Neural crest cell (in vitro differentiated cells): ENCODE measurements around the gene WDR47. TPM values are rescaled to one million over a fixed set of nuclear protein-coding genes. Genes with fewer than 3 reads are reported as not detected.

Experiments used
- DNase-seq: peaks from one replicate; pipeline ENCODE4 v3.0.0; 2021; ENCODE audit warnings: low read depth, mixed read lengths, low spot score
- H3K27ac Mint-ChIP-seq: one replicate; pipeline ENCODE4 v1.8.0; 2021; ENCODE audit warnings: mild to moderate bottlenecking, mixed read lengths; ENCODE audit not compliant: unreplicated experiment
- H3K27me3 Mint-ChIP-seq: 2 replicates; pipeline ENCODE4 v1.8.0; 2021; ENCODE audit warnings: low read depth, mild to moderate bottlenecking, mixed read lengths
- H3K36me3 Mint-ChIP-seq: 2 replicates; pipeline ENCODE4 v1.8.0; 2021; ENCODE audit warnings: low read depth, mild to moderate bottlenecking, mixed read lengths
- H3K4me1 Mint-ChIP-seq: 2 replicates; pipeline ENCODE4 v1.8.0; 2021; ENCODE audit warnings: mixed read lengths
- H3K4me3 Mint-ChIP-seq: one replicate; pipeline ENCODE4 v1.8.0; 2021; ENCODE audit warnings: mild to moderate bottlenecking, mixed read lengths
- H3K9me3 Mint-ChIP-seq: 2 replicates; pipeline ENCODE4 v1.8.0; 2021; ENCODE audit warnings: mixed read lengths
- long read RNA-seq: library from polyadenylated mRNA; unstranded; transcript quantifications from one replicate; pipeline ENCODE4 v2.0.0, GENCODE V29; 2020
- total RNA-seq: library from RNA; stranded (reverse); gene quantifications from 2 replicates; pipeline ENCODE4 v1.2.1, GENCODE V29; 2021
- TF ChIP-seq, protein P1 (sequence below): fragments of 200-600 bp; sonication (generic); conservative IDR thresholded peaks from 2 replicates; pipeline ENCODE4 v1.5.0; 2021; ENCODE audit warnings: antibody characterized with exemption, mild to moderate bottlenecking

WDR47 gene
- total RNA-seq: 18.0 and 19.0 TPM in 2 replicates
- long read RNA-seq, full-length matches to known transcripts: 9 of 27 reads
- long read RNA-seq, partial matches to known transcripts: 14 of 27 reads
- long read RNA-seq, other reads (novel, unspliced or antisense): 4 of 27 reads

DNA sequence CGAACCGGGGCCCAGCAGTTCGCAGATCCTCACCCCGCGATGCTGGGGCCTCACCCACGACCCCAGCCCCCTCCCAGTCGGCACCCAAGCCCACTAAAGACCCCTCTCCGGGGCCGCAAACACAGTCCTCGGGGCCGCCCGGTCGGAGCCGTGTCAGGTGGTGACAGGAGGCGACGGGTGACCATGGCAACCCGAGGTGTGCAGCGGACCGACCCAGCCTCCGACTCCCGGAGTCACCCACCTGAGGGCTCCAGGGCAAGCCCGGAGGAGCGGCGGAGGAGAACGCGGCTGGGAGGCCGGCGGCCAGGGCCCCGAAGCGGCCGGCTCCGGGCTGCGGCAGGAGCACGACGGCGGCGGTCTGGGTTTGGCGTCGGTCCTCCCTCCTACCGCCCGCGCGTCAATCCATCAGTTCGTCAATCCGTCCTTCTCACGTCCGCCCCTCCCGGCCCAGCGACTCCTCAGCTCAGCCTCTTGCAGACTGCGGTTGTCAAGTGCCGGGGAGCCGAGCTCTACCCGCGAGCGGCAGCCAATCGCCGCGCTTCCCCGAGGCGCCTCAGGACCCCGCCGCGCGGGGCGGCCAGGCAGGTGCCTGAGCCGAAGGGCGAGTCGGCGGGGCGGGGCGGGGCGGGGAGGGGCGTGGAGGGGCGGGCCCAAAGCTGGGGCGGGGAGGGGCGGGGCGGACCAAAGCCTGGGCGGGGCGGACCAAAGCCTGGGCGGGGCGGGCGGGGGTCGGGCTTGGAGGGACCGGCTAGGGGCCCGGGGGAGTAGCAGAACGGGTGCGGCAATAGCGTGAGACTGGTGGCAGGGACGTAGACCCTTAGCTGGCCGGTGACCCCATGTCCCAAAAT lies at the start of gene WDR47:
Gene WDR47 (minus strand): TSS at position 482 of the 848 bp plus-strand sequence. CDS start 18,590 bp downstream, outside the sequence.
- TF ChIP-seq, protein P1, sequence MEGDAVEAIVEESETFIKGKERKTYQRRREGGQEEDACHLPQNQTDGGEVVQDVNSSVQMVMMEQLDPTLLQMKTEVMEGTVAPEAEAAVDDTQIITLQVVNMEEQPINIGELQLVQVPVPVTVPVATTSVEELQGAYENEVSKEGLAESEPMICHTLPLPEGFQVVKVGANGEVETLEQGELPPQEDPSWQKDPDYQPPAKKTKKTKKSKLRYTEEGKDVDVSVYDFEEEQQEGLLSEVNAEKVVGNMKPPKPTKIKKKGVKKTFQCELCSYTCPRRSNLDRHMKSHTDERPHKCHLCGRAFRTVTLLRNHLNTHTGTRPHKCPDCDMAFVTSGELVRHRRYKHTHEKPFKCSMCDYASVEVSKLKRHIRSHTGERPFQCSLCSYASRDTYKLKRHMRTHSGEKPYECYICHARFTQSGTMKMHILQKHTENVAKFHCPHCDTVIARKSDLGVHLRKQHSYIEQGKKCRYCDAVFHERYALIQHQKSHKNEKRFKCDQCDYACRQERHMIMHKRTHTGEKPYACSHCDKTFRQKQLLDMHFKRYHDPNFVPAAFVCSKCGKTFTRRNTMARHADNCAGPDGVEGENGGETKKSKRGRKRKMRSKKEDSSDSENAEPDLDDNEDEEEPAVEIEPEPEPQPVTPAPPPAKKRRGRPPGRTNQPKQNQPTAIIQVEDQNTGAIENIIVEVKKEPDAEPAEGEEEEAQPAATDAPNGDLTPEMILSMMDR: no peak
- peak; percentile 90 for DNase-seq
- H3K4me1 Mint-ChIP-seq: peaks cover 16% of the 10 kb centered on the region
- no peaks in the 10 kb centered on the region for H3K9me3 Mint-ChIP-seq
- no peaks in the 10 kb centered on the region for H3K36me3 Mint-ChIP-seq
- peak within 1 kb of the TSS; percentile 96 for H3K4me3 Mint-ChIP-seq
- peak within 1 kb of the TSS; percentile 85 for H3K27ac Mint-ChIP-seq
- no peaks in the 10 kb centered on the region for H3K27me3 Mint-ChIP-seq

DNA sequence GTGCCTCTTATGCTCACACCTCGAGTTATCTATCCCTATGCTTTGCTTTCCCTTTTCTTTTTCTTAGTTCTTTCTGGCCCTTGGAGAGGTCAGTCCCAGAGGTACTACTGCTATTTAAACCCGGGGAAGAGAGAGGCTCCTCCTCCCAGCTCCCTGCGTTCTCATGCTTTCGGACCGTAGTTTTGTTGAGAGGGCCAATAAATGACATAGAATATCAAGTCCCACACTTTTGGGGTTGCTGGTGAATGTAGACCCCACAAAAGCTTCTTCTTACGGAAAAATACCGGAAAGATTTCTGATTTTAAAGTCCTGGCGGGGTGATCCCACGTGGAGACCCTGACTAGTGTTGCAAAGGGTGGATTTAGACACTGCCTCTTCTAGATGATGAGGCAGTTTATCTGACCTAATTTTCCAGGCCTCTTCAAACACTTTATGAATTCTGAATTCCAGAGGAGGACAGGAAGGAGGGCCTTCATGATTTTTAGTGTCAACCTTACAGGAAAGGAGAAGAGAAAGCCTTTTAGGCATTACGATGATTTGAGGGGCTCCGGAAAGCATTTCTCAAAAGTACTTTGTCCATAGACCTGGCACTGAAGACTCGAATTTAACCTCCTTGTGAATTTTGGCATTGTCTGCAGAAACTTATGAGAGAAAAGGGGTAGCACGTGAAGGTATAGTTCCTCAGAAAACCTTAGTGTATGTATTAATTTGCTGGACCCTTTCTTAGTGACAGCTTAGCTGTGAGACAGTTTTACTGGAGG lies 49.4 kb upstream of the WDR47 start:
- peaks cover 3% of the 10 kb centered on the region for H3K9me3 Mint-ChIP-seq
- peak overlapping the region; percentile 93 for H3K4me3 Mint-ChIP-seq
- TF ChIP-seq, protein P1: no peak
- H3K27me3 Mint-ChIP-seq: no peaks in the 10 kb centered on the region
- H3K4me1 Mint-ChIP-seq: peaks cover 38% of the 10 kb centered on the region
- DNase-seq: no peak
- H3K27ac Mint-ChIP-seq: peak overlapping the region; percentile 81
- peaks cover 2% of the 10 kb centered on the region for H3K36me3 Mint-ChIP-seq

DNA sequence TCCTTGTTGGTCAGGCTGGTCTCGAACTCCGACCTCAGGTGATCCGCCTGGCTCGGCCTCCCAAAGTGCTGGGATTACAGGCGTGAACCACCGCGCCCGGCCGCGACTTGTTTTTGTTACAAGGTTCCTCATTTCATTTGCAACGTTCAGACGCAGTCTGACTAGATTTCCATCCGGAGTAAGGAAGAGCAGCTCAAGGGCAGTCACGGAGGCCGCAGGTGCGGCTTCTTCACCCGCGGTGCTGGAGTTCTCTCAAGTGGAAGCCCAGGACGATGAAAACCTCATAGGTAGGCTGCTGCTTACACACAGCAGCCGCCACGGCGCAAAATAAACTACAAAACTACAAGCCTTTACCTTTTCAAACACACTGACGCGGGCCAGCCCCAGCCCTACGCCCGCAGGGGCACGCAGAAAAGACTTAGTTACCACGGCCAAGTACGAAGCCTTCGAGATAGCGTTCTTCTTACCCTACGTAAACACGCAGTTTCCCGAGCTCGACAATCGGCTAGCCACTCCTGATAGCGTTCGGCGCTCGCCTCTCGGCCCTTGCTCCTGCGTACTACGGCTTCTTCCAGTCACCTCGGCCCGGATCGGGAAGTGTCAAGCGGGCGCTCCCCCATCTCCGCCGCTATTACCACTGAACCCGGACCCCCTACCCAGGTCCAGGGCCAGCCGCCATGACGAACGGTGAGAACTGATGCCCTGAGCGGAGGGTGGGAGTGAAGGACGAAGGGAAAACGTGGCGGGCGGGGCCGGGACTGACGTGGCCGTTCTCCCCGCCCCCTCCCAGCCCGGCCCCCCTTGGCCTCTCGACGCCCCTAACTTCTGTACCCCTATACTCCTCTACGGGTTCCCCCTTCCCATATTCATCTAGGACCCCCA lies 48.5 kb upstream of the WDR47 start, which contains the start of gene TMEM167B:
Gene TMEM167B (plus strand): TSS at position 569 of the 882 bp plus-strand sequence. CDS start 109 bp downstream, at position 678.
- Mint-ChIP-seq H3K27me3 (no peaks in the 10 kb centered on the region), H3K4me3 (peak within 1 kb of the TSS; percentile 93), H3K4me1 (peaks cover 38% of the 10 kb centered on the region), H3K36me3 (peaks cover 2% of the 10 kb centered on the region), H3K9me3 (peaks cover 3% of the 10 kb centered on the region), H3K27ac (peak within 1 kb of the TSS; percentile 96)
- peak; percentile 76 for DNase-seq
- TF ChIP-seq, protein P1: no peak

DNA sequence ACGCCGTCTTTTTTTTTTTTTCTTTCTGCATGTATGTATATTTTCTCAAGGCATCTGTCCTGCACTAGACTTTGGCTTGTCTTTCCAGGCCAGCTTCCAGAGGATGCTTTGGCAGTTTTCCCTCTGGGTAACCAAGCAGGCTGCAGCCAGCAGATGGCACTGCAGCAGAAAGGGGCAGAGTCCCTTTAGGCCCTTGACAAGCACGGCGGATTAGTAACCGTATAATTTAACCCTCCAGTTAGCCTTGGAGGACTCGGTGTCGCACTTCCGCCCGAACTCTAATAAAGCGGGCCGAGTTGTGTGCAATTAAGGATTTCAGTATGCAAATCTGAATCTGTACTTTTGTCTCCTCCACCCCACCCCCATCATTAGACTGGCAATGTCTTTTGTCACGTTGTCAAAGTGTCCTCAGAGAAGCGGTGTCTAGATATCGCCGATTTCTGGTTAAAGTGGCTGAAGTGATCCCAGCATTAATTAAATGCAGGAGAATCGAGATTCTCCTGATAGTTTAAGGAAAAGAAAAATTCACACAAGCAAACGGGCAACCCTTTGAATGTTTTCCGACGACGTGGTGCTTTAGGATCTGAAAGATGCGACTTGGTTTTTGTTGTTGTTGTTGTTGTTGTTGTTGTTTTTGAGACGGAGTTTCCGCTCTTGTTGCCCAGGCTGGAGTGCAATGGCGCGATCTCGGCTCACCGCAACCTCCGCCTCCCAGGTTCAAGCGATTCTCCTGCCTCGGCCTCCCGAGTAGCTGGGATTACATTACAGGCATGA lies 47.5 kb upstream of the WDR47 start:
- Mint-ChIP-seq H3K27me3 (no peaks in the 10 kb centered on the region), H3K27ac (peak overlapping the region; percentile 96), H3K36me3 (peaks cover 2% of the 10 kb centered on the region), H3K4me1 (peaks cover 47% of the 10 kb centered on the region), H3K4me3 (peak overlapping the region; percentile 86), H3K9me3 (peaks cover 3% of the 10 kb centered on the region)
- peak; percentile 51 for DNase-seq
- TF ChIP-seq, protein P1: peak; percentile 65
